OCI-LY7 (cell line): ENCODE data around the gene ERCC6L. TPM values are rescaled to one million over a fixed set of nuclear protein-coding genes. Genes with fewer than 3 reads are reported as not detected.

Source experiments
- BruUV-seq: library from RNA; stranded (reverse); fragments of 400-500 nt; replicated peaks from 2 replicates; lab custom pipeline; 2021; lab: Mats Ljungman, UMichigan
- CTCF ChIA-PET: fragments of 300-600 bp; sonication (Branson Sonifier 250); formaldehyde crosslinking; loops from one replicate; lab custom pipeline; 2022; ENCODE audit warnings: antibody characterized with exemption; ENCODE audit not compliant: unreplicated experiment; lab: Charles Lee
- POLR2A ChIA-PET: fragments of 300-600 bp; sonication (Branson Sonifier 250); formaldehyde crosslinking; loops from one replicate; lab custom pipeline; 2022; ENCODE audit warnings: antibody characterized with exemption; lab: Charles Lee
- DNase-seq: peaks from one replicate; pipeline ENCODE4 v3.0.0-alpha.2; 2015; ENCODE audit warnings: low spot score
- H2AFZ ChIP-seq: fragments of 200-600 bp; sonication (generic), shearing (Covaris generic); 2 replicates; pipeline ENCODE4 v1.6.1; 2014; ENCODE audit warnings: mild to moderate bottlenecking, antibody characterized with exemption, low read length, moderate library complexity
- H3K27ac ChIP-seq: fragments of 200-600 bp; sonication (generic); 2 replicates; pipeline ENCODE4 v1.5.1; 2014; ENCODE audit warnings: mixed run types, low read depth, mild to moderate bottlenecking, moderate library complexity, low read length, inconsistent platforms; ENCODE audit not compliant: poor library complexity, severe bottlenecking
- H3K36me3 ChIP-seq: fragments of 200-600 bp; sonication (generic); 2 replicates; pipeline ENCODE4 v1.6.1; 2014; ENCODE audit warnings: mild to moderate bottlenecking, antibody characterized with exemption, low read length, moderate library complexity, mixed read lengths; ENCODE audit not compliant: insufficient read depth
- H3K4me1 ChIP-seq: fragments of 200-600 bp; sonication (generic); 2 replicates; pipeline ENCODE4 v1.5.1; 2014; ENCODE audit warnings: mild to moderate bottlenecking, low read length; ENCODE audit not compliant: insufficient read depth, poor library complexity, severe bottlenecking
- H3K4me2 ChIP-seq: fragments of 200-600 bp; sonication (generic); 2 replicates; pipeline ENCODE4 v1.6.1; 2014; ENCODE audit warnings: mild to moderate bottlenecking, low read length
- H3K4me3 ChIP-seq: fragments of 200-600 bp; sonication (generic); 2 replicates; pipeline ENCODE4 v1.5.1; 2014; ENCODE audit warnings: mild to moderate bottlenecking, low read depth, low read length; ENCODE audit not compliant: poor library complexity, severe bottlenecking
- H3K79me2 ChIP-seq: fragments of 200-600 bp; sonication (generic); 2 replicates; pipeline ENCODE4 v1.6.1; 2016; ENCODE audit warnings: low read depth, mild to moderate bottlenecking, low read length, moderate library complexity, mixed read lengths; ENCODE audit not compliant: insufficient read depth
- H3K9me2 ChIP-seq: fragments of 200-600 bp; sonication (generic); 2 replicates; pipeline ENCODE4 v1.6.1; 2016; ENCODE audit warnings: mild to moderate bottlenecking, low read length, mixed read lengths; ENCODE audit not compliant: insufficient read depth
- H3K9me3 ChIP-seq: fragments of 200-600 bp; sonication (generic); 2 replicates; pipeline ENCODE4 v1.6.1; 2014; ENCODE audit warnings: mild to moderate bottlenecking, mixed run types, low read length, mixed read lengths
- H4K20me1 ChIP-seq: fragments of 200-600 bp; sonication (generic); 2 replicates; pipeline ENCODE4 v1.6.1; 2014; ENCODE audit warnings: mild to moderate bottlenecking, antibody characterized with exemption, low read length, moderate library complexity, mixed read lengths; ENCODE audit not compliant: insufficient read depth
- CTCF ChIP-seq: fragments of 200-600 bp; sonication (generic); conservative IDR thresholded peaks from 2 replicates; pipeline ENCODE4 v1.5.1; 2014; ENCODE audit warnings: mild to moderate bottlenecking, antibody characterized with exemption, low read length, moderate library complexity, mixed read lengths
- EZH2phosphoT487 ChIP-seq: fragments of 200-600 bp; sonication (generic); IDR thresholded peaks from 2 replicates; pipeline ENCODE4 v1.6.1; 2018; ENCODE audit warnings: low read depth, borderline replicate concordance, mild to moderate bottlenecking, mixed run types, antibody characterized with exemption, low read length, moderate library complexity, mixed read lengths
- intact Hi-C: fragments of 100-400 bp; cut with micrococcal nuclease; formaldehyde crosslinking; loops from one replicate; pipeline ENCODE4 v1.10.0; 2022; ENCODE audit not compliant: unreplicated experiment
- total RNA-seq, 2 experiments: library from RNA; depleted of rRNA in 1 of 2; stranded (reverse); fragments of >200 nt in 1 of 2; shearing (Covaris generic) in 1 of 2; gene quantifications; 2 replicates each; pipeline ENCODE4 v1.2.3, GENCODE V29; 2014 to 2022

ERCC6L gene
- total RNA-seq, 2 experiments from 2014 or later: 12.6 to 14.1 TPM

GRCh38 chrX:72273718-72274117, 34.9 kb upstream of the ERCC6L start:
- ChIA-PET CTCF (no interaction called here), POLR2A (no interaction called here)
- H3K36me3 ChIP-seq: peaks cover 82% of the 10 kb centered on the region
- H3K79me2 ChIP-seq: peaks cover 34% of the 10 kb centered on the region
- H2AFZ ChIP-seq: no peak overlapping the region
- TF ChIP-seq EZH2phosphoT487 (no peak), CTCF (no peak)
- no peak for DNase-seq
- H3K9me3 ChIP-seq: no peaks in the 10 kb centered on the region
- H3K4me2 ChIP-seq: peak overlapping the region; percentile 99
- H3K27ac ChIP-seq: no peak overlapping the region
- H3K9me2 ChIP-seq: no peaks in the 10 kb centered on the region
- H4K20me1 ChIP-seq: peaks cover 27% of the 10 kb centered on the region; the same call in 1 of the 2 replicates
- intact Hi-C loops: no loop called here
- no TSS peak for BruUV-seq
- H3K4me3 ChIP-seq: peak overlapping the region; percentile 100
- H3K4me1 ChIP-seq: peaks cover 24% of the 10 kb centered on the region

- intact Hi-C loops: no loop called here
- no peak overlapping the region for H3K27ac ChIP-seq
- H2AFZ ChIP-seq: no peak overlapping the region
- peaks cover 91% of the 10 kb centered on the region for H3K36me3 ChIP-seq
- no peak overlapping the region for H3K4me3 ChIP-seq
- ChIA-PET CTCF (no interaction called here), POLR2A (no interaction called here)
- TF ChIP-seq EZH2phosphoT487 (no peak), CTCF (no peak)
- no peaks in the 10 kb centered on the region for H3K9me2 ChIP-seq
- no peaks in the 10 kb centered on the region for H3K9me3 ChIP-seq
- H3K4me1 ChIP-seq: peaks cover 24% of the 10 kb centered on the region
- H4K20me1 ChIP-seq: peaks cover 32% of the 10 kb centered on the region; the same call in 1 of the 2 replicates
- DNase-seq: no peak
- H3K79me2 ChIP-seq: peaks cover 34% of the 10 kb centered on the region
- BruUV-seq: no TSS peak
- 0 out of 2 replicates have a peak overlapping the region, but pooled peaks have one; percentile 99 for H3K4me2 ChIP-seq
Measured at GRCh38 chrX:72272868-72273267, 34.0 kb upstream of the ERCC6L start.

GRCh38 chrX:72271812-72272211, 33.0 kb upstream of the ERCC6L start:
- POLR2A ChIA-PET: no interaction called here
- TF ChIP-seq EZH2phosphoT487 (no peak), CTCF (no peak)
- Histone ChIP-seq H3K79me2 (peaks cover 32% of the 10 kb centered on the region), H3K36me3 (peaks cover 98% of the 10 kb centered on the region), H4K20me1 (peaks cover 32% of the 10 kb centered on the region; the same call in 1 of the 2 replicates), H3K27ac (no peak overlapping the region), H3K4me2 (no peak overlapping the region), H3K9me2 (no peaks in the 10 kb centered on the region), H2AFZ (no peak overlapping the region), H3K4me1 (peaks cover 24% of the 10 kb centered on the region), H3K9me3 (no peaks in the 10 kb centered on the region), H3K4me3 (no peak overlapping the region)
- no TSS peak for BruUV-seq
- intact Hi-C loops: no loop called here
- no peak for DNase-seq
- CTCF ChIA-PET: no interaction called here
